K562 (cell line): ENCODE results near the gene SAPCD1. TPM values are rescaled to one million over a fixed set of nuclear protein-coding genes. Genes with fewer than 3 reads are reported as not detected.

Experiments used
- CBFA2T2 ChIP-seq: fragments of 450-650 bp; conservative IDR thresholded peaks from 2 replicates; pipeline ENCODE4 v1.6.1; 2017; ENCODE audit warnings: mild to moderate bottlenecking
- CCAR2 ChIP-seq: fragments of 200-400 bp; formaldehyde crosslinking; IDR thresholded peaks from 2 replicates; pipeline ENCODE4 v1.6.1; 2017; ENCODE audit warnings: mild to moderate bottlenecking, low read depth, low read length
- ERF ChIP-seq: fragments of 450-650 bp; formaldehyde crosslinking; IDR thresholded peaks from 2 replicates; pipeline ENCODE4 v1.4.0; 2020; ENCODE audit warnings: mild to moderate bottlenecking, mixed read lengths
- FOXK1 ChIP-seq: sonication (generic); formaldehyde crosslinking; IDR thresholded peaks from 2 replicates; pipeline ENCODE4 v1.8.0; 2022; ENCODE audit warnings: missing genetic modification reagents, mild to moderate bottlenecking, borderline replicate concordance
- FOXM1 ChIP-seq, 2 experiments: fragments of 450-650 bp in 1 of 2; sonication (generic) in 1 of 2; formaldehyde crosslinking in 1 of 2; IDR thresholded peaks; 2 replicates each; pipeline versions ENCODE4 v1.6.1 to v1.9.0; 2017 to 2022; ENCODE audit warnings: low read depth in 2 of 2, mild to moderate bottlenecking in 2 of 2, missing genetic modification reagents in 1 of 2, moderate library complexity in 1 of 2
- IFI16 ChIP-seq: fragments of 250-450 bp; sonication (Bioruptor Pico); IDR thresholded peaks from 2 replicates; pipeline ENCODE4 v2.1.2; 2022; ENCODE audit warnings: mild to moderate bottlenecking, inconsistent platforms
- JUNB ChIP-seq: fragments of 450-650 bp; formaldehyde crosslinking; conservative IDR thresholded peaks from 2 replicates; pipeline ENCODE4 v1.4.0; 2020; ENCODE audit warnings: mild to moderate bottlenecking
- MBD2 ChIP-seq: sonication (generic); IDR thresholded peaks from 2 replicates; pipeline ENCODE4 v1.6.1; 2016; ENCODE audit warnings: low read depth, borderline replicate concordance
- NCOR1 ChIP-seq: fragments of 450-650 bp; IDR thresholded peaks from 2 replicates; pipeline ENCODE4 v1.6.1; 2016; ENCODE audit warnings: mild to moderate bottlenecking, moderate library complexity
- NFYB ChIP-seq: IDR thresholded peaks from 2 replicates; pipeline ENCODE4 v1.6.1; 2011; ENCODE audit warnings: mild to moderate bottlenecking, moderate library complexity; ENCODE audit not compliant: insufficient read length; ENCODE audit errors: extremely low read depth
- POLR2AphosphoS2 ChIP-seq: IDR thresholded peaks from 2 replicates; pipeline ENCODE4 v1.6.1; 2012; ENCODE audit warnings: low read length, improper control_type of control experiment
- POU5F1 ChIP-seq: fragments of 150-350 bp; IDR thresholded peaks from 2 replicates; pipeline ENCODE4 v1.6.1; 2014; ENCODE audit warnings: borderline replicate concordance, low read length, low read depth, mild to moderate bottlenecking; ENCODE audit not compliant: partially characterized antibody
- SNRNP70 ChIP-seq: fragments of 200-400 bp; formaldehyde crosslinking; optimal IDR thresholded peaks from 2 replicates; pipeline ENCODE3; 2017; ENCODE audit warnings: low read depth, low read length
- ZNF124 ChIP-seq: sonication (generic); formaldehyde crosslinking; IDR thresholded peaks from 2 replicates; pipeline ENCODE4 v1.8.1; 2022; ENCODE audit warnings: missing genetic modification reagents
- ZNF354B ChIP-seq: fragments of 250-450 bp; sonication (Bioruptor Pico); IDR thresholded peaks from 2 replicates; pipeline ENCODE4 v1.4.0; 2020
- ZNF57 ChIP-seq: fragments of 450-650 bp; formaldehyde crosslinking; IDR thresholded peaks from 2 replicates; pipeline ENCODE4 v1.4.0; 2020; ENCODE audit warnings: mild to moderate bottlenecking, moderate library complexity
- polyA plus RNA-seq, 8 experiments: library from polyadenylated mRNA; depleted of rRNA in 4 of 8; stranded (reverse) in 5 of 8; unstranded in 3 of 8; fragments of >200 nt; fragmentation: Nextera tagmentation in 2 of 8; fragmentation: Illumina TruSeq in 1 of 8; extraction: Ambion mirVana in 2 of 8; extraction: Trizol in 1 of 8; gene quantifications; 2 replicates each; pipeline versions ENCODE4 v1.2.1 to v1.2.3, GENCODE V29; 2011 to 2014; ENCODE audit warnings: inconsistent platforms in 1 of 8, missing spikeins in 1 of 8
- total RNA-seq, 7 experiments: library from RNA; depleted of rRNA in 6 of 7; stranded (reverse); fragments of >200 nt in 6 of 7; fragmentation: Illumina TruSeq in 2 of 7; extraction: Trizol in 2 of 7; gene quantifications; 2 replicates each; pipeline versions ENCODE4 v1.2.1 to v1.2.3, GENCODE V29; 2011 to 2021; ENCODE audit warnings: low replicate concordance in 1 of 7
- TF ChIP-seq, protein P1 (sequence below): sonication (generic); formaldehyde crosslinking; IDR thresholded peaks from 2 replicates; pipeline ENCODE4 v1.8.0; 2022; ENCODE audit warnings: missing genetic modification reagents, mild to moderate bottlenecking, moderate library complexity, borderline replicate concordance
- TF ChIP-seq, protein P2 (sequence below): fragments of 250-450 bp; sonication (Bioruptor Pico); IDR thresholded peaks from 2 replicates; pipeline ENCODE4 v1.5.0; 2021
- TF ChIP-seq, protein P3 (sequence below): fragments of 250-450 bp; sonication (Bioruptor Pico); IDR thresholded peaks from 2 replicates; pipeline ENCODE4 v1.8.0; 2022; ENCODE audit warnings: moderate library complexity, mild to moderate bottlenecking, inconsistent platforms
- TF ChIP-seq, protein P4 (sequence below), 2 experiments: IDR thresholded peaks; 2 replicates each; pipeline ENCODE4 v1.6.1; 2011; ENCODE audit warnings: borderline replicate concordance in 1 of 2, control low read depth in 1 of 2, low read depth in 1 of 2, low read length in 1 of 2, mild to moderate bottlenecking in 1 of 2, mixed read lengths in 1 of 2, moderate library complexity in 1 of 2; ENCODE audit not compliant: insufficient read depth in 1 of 2, insufficient read length in 1 of 2, poor library complexity in 1 of 2, severe bottlenecking in 1 of 2; ENCODE audit errors: extremely low read depth in 1 of 2
- TF ChIP-seq, protein P5 (sequence below): sonication (generic); formaldehyde crosslinking; IDR thresholded peaks from 2 replicates; pipeline ENCODE4 v1.8.1; 2023; ENCODE audit warnings: mild to moderate bottlenecking, missing genetic modification reagents

The SAPCD1 gene
- total and polyA plus RNA-seq, 9 of the 15 experiments (the other 6 are each of a cell fraction or from before 2014, with no cell fraction given) = 2.6 to 30.2 (median 7.4) TPM

DNA sequence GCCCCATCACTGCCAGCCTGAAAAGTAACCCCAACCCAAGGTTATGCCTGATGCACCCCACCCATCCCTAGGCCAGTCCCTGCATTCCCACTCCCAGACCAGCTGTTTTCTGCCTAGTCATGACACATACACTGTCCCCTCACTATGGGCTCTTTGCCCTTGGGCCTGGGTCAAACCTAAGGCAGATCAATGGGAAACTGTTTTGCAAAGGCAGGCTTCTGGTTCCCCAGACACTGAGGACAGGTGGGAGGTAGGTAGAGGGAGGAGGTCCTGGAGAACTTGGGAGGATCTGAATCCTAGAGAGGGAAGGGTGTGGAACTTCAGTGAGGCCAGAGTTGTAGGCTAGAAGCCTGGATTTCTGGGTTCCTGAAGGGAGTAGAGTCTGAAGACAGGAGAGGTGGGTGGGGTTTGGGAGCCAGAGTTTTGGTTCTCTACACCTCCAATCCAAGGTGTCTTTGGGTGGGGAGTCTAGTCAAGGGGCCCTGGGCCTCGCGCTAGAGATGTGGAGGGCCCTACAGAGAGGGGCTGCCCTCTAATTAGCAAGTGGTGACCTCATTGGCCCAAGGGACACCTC, 28.1 kb upstream of the SAPCD1 start (continued):
- TF ChIP-seq, protein P1, sequence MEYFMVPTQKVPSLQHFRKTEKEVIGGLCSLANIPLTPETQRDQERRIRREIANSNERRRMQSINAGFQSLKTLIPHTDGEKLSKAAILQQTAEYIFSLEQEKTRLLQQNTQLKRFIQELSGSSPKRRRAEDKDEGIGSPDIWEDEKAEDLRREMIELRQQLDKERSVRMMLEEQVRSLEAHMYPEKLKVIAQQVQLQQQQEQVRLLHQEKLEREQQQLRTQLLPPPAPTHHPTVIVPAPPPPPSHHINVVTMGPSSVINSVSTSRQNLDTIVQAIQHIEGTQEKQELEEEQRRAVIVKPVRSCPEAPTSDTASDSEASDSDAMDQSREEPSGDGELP = no peak
- TF ChIP-seq ZNF124 (CRISPR knock-in tag) = no peak
- TF ChIP-seq, protein P2, sequence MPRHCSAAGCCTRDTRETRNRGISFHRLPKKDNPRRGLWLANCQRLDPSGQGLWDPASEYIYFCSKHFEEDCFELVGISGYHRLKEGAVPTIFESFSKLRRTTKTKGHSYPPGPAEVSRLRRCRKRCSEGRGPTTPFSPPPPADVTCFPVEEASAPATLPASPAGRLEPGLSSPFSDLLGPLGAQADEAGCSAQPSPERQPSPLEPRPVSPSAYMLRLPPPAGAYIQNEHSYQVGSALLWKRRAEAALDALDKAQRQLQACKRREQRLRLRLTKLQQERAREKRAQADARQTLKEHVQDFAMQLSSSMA = peak; percentile 62; the same call in 1 of the 2 replicates
- TF ChIP-seq CCAR2 = 0 out of 2 replicates have a peak, but pooled peaks have one; percentile 6
- peak; percentile 28 for TF ChIP-seq POU5F1
- TF ChIP-seq, protein P3, sequence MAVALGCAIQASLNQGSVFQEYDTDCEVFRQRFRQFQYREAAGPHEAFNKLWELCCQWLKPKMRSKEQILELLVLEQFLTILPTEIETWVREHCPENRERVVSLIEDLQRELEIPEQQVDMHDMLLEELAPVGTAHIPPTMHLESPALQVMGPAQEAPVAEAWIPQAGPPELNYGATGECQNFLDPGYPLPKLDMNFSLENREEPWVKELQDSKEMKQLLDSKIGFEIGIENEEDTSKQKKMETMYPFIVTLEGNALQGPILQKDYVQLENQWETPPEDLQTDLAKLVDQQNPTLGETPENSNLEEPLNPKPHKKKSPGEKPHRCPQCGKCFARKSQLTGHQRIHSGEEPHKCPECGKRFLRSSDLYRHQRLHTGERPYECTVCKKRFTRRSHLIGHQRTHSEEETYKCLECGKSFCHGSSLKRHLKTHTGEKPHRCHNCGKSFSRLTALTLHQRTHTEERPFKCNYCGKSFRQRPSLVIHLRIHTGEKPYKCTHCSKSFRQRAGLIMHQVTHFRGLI (CRISPR knock-in tag) = no peak
- TF ChIP-seq POLR2AphosphoS2 = peak; percentile 14; the same call in 1 of the 2 replicates
- TF ChIP-seq JUNB (CRISPR knock-in tag) = peak; percentile 79; the same call in 1 of the 2 replicates
- TF ChIP-seq ZNF354B (CRISPR knock-in tag) = no peak
- TF ChIP-seq, protein P4, sequence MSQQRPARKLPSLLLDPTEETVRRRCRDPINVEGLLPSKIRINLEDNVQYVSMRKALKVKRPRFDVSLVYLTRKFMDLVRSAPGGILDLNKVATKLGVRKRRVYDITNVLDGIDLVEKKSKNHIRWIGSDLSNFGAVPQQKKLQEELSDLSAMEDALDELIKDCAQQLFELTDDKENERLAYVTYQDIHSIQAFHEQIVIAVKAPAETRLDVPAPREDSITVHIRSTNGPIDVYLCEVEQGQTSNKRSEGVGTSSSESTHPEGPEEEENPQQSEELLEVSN (IDR thresholded peaks at IDR 0.05; ENCODE audit: borderline replicate concordance in 1 of 2, extremely low read depth in 1 of 2, insufficient read depth in 1 of 2, insufficient read length in 1 of 2, low read depth in 1 of 2, low read length in 1 of 2, poor library complexity in 1 of 2, severe bottlenecking in 1 of 2) = peak in 1 of 2 experiments; percentile 8
- 0 out of 2 replicates have a peak, but pooled peaks have one; percentile 6 for TF ChIP-seq ZNF57 (CRISPR knock-in tag)
- 0 out of 2 replicates have a peak, but pooled peaks have one; percentile 15 for TF ChIP-seq FOXK1 (CRISPR knock-in tag)
- TF ChIP-seq MBD2 = no peak
- TF ChIP-seq, protein P5, sequence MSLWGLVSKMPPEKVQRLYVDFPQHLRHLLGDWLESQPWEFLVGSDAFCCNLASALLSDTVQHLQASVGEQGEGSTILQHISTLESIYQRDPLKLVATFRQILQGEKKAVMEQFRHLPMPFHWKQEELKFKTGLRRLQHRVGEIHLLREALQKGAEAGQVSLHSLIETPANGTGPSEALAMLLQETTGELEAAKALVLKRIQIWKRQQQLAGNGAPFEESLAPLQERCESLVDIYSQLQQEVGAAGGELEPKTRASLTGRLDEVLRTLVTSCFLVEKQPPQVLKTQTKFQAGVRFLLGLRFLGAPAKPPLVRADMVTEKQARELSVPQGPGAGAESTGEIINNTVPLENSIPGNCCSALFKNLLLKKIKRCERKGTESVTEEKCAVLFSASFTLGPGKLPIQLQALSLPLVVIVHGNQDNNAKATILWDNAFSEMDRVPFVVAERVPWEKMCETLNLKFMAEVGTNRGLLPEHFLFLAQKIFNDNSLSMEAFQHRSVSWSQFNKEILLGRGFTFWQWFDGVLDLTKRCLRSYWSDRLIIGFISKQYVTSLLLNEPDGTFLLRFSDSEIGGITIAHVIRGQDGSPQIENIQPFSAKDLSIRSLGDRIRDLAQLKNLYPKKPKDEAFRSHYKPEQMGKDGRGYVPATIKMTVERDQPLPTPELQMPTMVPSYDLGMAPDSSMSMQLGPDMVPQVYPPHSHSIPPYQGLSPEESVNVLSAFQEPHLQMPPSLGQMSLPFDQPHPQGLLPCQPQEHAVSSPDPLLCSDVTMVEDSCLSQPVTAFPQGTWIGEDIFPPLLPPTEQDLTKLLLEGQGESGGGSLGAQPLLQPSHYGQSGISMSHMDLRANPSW = no peak; the same call in 1 of the 2 replicates
- TF ChIP-seq CBFA2T2 = no peak
- no peak for TF ChIP-seq FOXM1 (IDR thresholded peaks at IDR 0.05; ENCODE audit: low read depth)
- peak; percentile 40; the same call in 1 of the 2 replicates for TF ChIP-seq FOXM1 (CRISPR knock-in tag; IDR thresholded peaks at IDR 0.05; ENCODE audit: low read depth)
- no peak for TF ChIP-seq NFYB
- TF ChIP-seq NCOR1 = no peak
- TF ChIP-seq ERF (CRISPR knock-in tag) = no peak
- TF ChIP-seq IFI16 (CRISPR knock-in tag) = no peak
- TF ChIP-seq SNRNP70 = peak; percentile 59
